Glomerular endothelial cell (primary cell): ENCODE measurements around the gene USP40. TPM values are rescaled to one million over a fixed set of nuclear protein-coding genes. Genes with fewer than 3 reads are reported as not detected.
A peak's percentile ranks its signal among the peaks of the same experiment; 100 is the strongest.

Experiments used
- DNase-seq: peaks from one replicate; pipeline ENCODE4 v3.0.0-alpha.2; 2011; ENCODE audit warnings: low read depth, low spot score; ENCODE audit errors: extremely low read depth
- total RNA-seq: library from RNA; depleted of rRNA; stranded (reverse); fragments of >200 nt; gene quantifications from 2 replicates; pipeline ENCODE4 v1.2.3, GENCODE V29; 2015

USP40 gene
- total RNA-seq, 1 donor from 2014 or later = 27.5 TPM

GRCh38 chr2:233501198-233502076 lies 65.1 kb downstream of the USP40 start:
- no peak for DNase-seq

GRCh38 chr2:233499928-233500327 lies 66.7 kb downstream of the USP40 start:
- no peak for DNase-seq

GRCh38 chr2:233498126-233498525 lies 68.5 kb downstream of the USP40 start:
- DNase-seq = no peak

GRCh38 chr2:233497692-233498091 lies 68.9 kb downstream of the USP40 start:
- no peak for DNase-seq

- DNase-seq = no peak
Observed at GRCh38 chr2:233495503-233496496, 70.8 kb downstream of the USP40 start.

- DNase-seq = no peak
Observed at GRCh38 chr2:233492751-233493150, 73.8 kb downstream of the USP40 start.

- DNase-seq = no peak
Observed at GRCh38 chr2:233492078-233492477, 74.5 kb downstream of the USP40 start.

GRCh38 chr2:233491326-233491725 lies 75.3 kb downstream of the USP40 start:
- no peak for DNase-seq

- no peak for DNase-seq
Observed at GRCh38 chr2:233490831-233491230, 75.8 kb downstream of the USP40 start.

- DNase-seq = no peak
Observed at GRCh38 chr2:233489666-233490065, 76.9 kb downstream of the USP40 start.

- DNase-seq = no peak
Observed at GRCh38 chr2:233489143-233489542, 77.4 kb downstream of the USP40 start.

- DNase-seq = no peak
Observed at GRCh38 chr2:233487748-233488345, 78.7 kb downstream of the USP40 start.

GRCh38 chr2:233486778-233487552 lies 79.6 kb downstream of the USP40 start:
- DNase-seq = peak; percentile 66

- no peak for DNase-seq
Observed at GRCh38 chr2:233486357-233486756, 80.2 kb downstream of the USP40 start.

- DNase-seq = no peak
Observed at GRCh38 chr2:233485726-233486125, 80.9 kb downstream of the USP40 start.

- no peak for DNase-seq
Observed at GRCh38 chr2:233482616-233483015, 84.0 kb downstream of the USP40 start.

- DNase-seq = no peak
Observed at GRCh38 chr2:233481368-233482142, 85.0 kb downstream of the USP40 start.

GRCh38 chr2:233480490-233481202 lies 85.9 kb downstream of the USP40 start:
- no peak for DNase-seq
